CD4-positive, alpha-beta T cell (primary cell): ENCODE data around the gene TICRR. TPM values are rescaled to one million over a fixed set of nuclear protein-coding genes. Genes with fewer than 3 reads are reported as not detected.

Experiments
- ATAC-seq: fragments of 200-7000 bp; cut with Tn5 transposase; one replicate; pipeline ENCODE4 v1.10.0; 2022; ENCODE audit warnings: mild to moderate bottlenecking; ENCODE audit not compliant: poor library complexity
- CTCF ChIA-PET: fragments of 350-600 bp; sonication (Branson Sonifier 250); formaldehyde crosslinking; loops from one replicate; lab custom pipeline; 2021; ENCODE audit warnings: antibody characterized with exemption, inconsistent platforms; lab: Charles Lee
- POLR2A ChIA-PET: fragments of 350-600 bp; sonication (Branson Sonifier 250); formaldehyde crosslinking; loops from one replicate; lab custom pipeline; 2021; ENCODE audit warnings: antibody characterized with exemption, inconsistent platforms; lab: Charles Lee
- DNase-seq, 14 experiments: peaks; one replicate each; pipeline ENCODE4 v3.0.0-alpha.2; 2013 to 2020; ENCODE audit warnings: mixed read lengths in 2 of 14
- H3K27ac ChIP-seq, 2 donors: one replicate each; pipeline versions ENCODE4 v1.5.1 to v1.7.0; 2013; ENCODE audit warnings: low read length in 2 of 2, low read depth in 1 of 2, mild to moderate bottlenecking in 1 of 2
- H3K27me3 ChIP-seq, 2 experiments: 1 replicate in 1 of 2; 2 replicates in 1 of 2; pipeline versions ENCODE4 v1.6.1 to v1.7.0; 2013; ENCODE audit warnings: low read length in 2 of 2, control low read depth in 1 of 2, mild to moderate bottlenecking in 1 of 2, moderate library complexity in 1 of 2; ENCODE audit not compliant: insufficient read depth in 2 of 2, control insufficient read depth in 1 of 2
- H3K36me3 ChIP-seq: one replicate; pipeline ENCODE4 v1.6.1; 2013; ENCODE audit warnings: low read length, control low read depth; ENCODE audit not compliant: insufficient read depth
- H3K4me1 ChIP-seq: one replicate; pipeline ENCODE4 v1.6.1; 2013; ENCODE audit warnings: low read length, control low read depth; ENCODE audit not compliant: insufficient read depth
- H3K4me3 ChIP-seq: one replicate; pipeline ENCODE4 v1.5.1; 2013; ENCODE audit warnings: mild to moderate bottlenecking, low read length, moderate library complexity
- H3K9me3 ChIP-seq, 2 experiments: 1 replicate in 1 of 2; 2 replicates in 1 of 2; pipeline versions ENCODE4 v1.6.1 to v1.7.0; 2013; ENCODE audit warnings: low read length in 2 of 2, mild to moderate bottlenecking in 2 of 2, control low read depth in 1 of 2, moderate library complexity in 1 of 2; ENCODE audit not compliant: control insufficient read depth in 1 of 2, insufficient read depth in 1 of 2
- H3K27ac Mint-ChIP-seq: one replicate; pipeline ENCODE4 v1.8.0; 2020; ENCODE audit warnings: mixed read lengths
- H3K27me3 Mint-ChIP-seq: one replicate; pipeline ENCODE4 v1.8.0; 2021; ENCODE audit warnings: mixed read lengths
- H3K36me3 Mint-ChIP-seq: one replicate; pipeline ENCODE4 v1.8.0; 2021; ENCODE audit warnings: low read depth, mixed read lengths
- H3K4me1 Mint-ChIP-seq: one replicate; pipeline ENCODE4 v1.8.0; 2021; ENCODE audit warnings: low read depth, mixed read lengths
- H3K4me3 Mint-ChIP-seq: one replicate; pipeline ENCODE4 v1.8.0; 2020; ENCODE audit warnings: mild to moderate bottlenecking, mixed read lengths
- H3K9me3 Mint-ChIP-seq: one replicate; pipeline ENCODE4 v1.8.0; 2020; ENCODE audit warnings: mixed read lengths
- intact Hi-C, 2 experiments: fragments of 100-400 bp; cut with DNase I in 1 of 2; cut with micrococcal nuclease in 1 of 2; formaldehyde crosslinking; loops; one replicate each; pipeline versions ENCODE4 v1.15.1 to v1.9.0; 2023 to 2025; cut with DNase I, micrococcal nuclease
- total RNA-seq, 174 experiments: library from RNA in 2 of 174; stranded (reverse) in 2 of 174; gene quantifications; one replicate each; pipeline ENCODE4 v1.2.3 and lab custom pipeline; 2021 to 2026
- TF ChIP-seq, protein P1 (sequence below): fragments of 200-600 bp; IDR thresholded peaks from one replicate; pipeline ENCODE4 v1.8.0; 2022; ENCODE audit warnings: antibody characterized with exemption, mild to moderate bottlenecking

The TICRR gene
- total RNA-seq, 2 experiments from 2014 or later, result 0.05 to 0.06 TPM

DNA sequence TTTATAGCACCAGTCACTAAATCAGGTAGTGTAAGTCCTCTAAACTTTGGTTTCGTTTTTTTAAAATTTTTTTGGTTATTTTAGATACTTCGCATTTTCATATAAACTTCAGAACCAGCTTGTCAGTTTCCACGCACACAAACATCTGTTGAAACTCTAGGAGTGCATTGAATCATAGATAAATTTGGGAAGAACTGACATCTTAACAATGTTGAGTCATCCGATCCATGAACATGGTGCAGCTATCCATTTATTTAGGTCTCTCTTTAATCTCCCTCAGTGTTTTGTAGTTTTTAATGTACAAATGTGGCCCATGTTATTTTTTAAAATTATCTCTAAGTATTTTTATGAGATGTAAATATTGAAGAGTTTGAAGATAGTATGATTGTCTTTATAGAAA lies 17.7 kb downstream of the TICRR start:
- no peaks in the 10 kb centered on the region for H3K27me3 Mint-ChIP-seq
- Histone ChIP-seq H3K4me1 (peaks cover 2% of the 10 kb centered on the region), H3K36me3 (no peaks in the 10 kb centered on the region), H3K4me3 (no peak overlapping the region), H3K9me3 (no peaks in the 10 kb centered on the region), H3K27me3 (no peaks in the 10 kb centered on the region), H3K27ac (no peak overlapping the region)
- no peak overlapping the region for H3K27ac Mint-ChIP-seq
- DNase-seq, result no peak
- intact Hi-C loops, result no loop called here
- no peak for ATAC-seq
- no peaks in the 10 kb centered on the region for H3K36me3 Mint-ChIP-seq
- no peaks in the 10 kb centered on the region for H3K9me3 Mint-ChIP-seq
- TF ChIP-seq, protein P1, sequence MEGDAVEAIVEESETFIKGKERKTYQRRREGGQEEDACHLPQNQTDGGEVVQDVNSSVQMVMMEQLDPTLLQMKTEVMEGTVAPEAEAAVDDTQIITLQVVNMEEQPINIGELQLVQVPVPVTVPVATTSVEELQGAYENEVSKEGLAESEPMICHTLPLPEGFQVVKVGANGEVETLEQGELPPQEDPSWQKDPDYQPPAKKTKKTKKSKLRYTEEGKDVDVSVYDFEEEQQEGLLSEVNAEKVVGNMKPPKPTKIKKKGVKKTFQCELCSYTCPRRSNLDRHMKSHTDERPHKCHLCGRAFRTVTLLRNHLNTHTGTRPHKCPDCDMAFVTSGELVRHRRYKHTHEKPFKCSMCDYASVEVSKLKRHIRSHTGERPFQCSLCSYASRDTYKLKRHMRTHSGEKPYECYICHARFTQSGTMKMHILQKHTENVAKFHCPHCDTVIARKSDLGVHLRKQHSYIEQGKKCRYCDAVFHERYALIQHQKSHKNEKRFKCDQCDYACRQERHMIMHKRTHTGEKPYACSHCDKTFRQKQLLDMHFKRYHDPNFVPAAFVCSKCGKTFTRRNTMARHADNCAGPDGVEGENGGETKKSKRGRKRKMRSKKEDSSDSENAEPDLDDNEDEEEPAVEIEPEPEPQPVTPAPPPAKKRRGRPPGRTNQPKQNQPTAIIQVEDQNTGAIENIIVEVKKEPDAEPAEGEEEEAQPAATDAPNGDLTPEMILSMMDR, result no peak
- H3K4me1 Mint-ChIP-seq, result no peaks in the 10 kb centered on the region
- ChIA-PET POLR2A (no interaction called here), CTCF (interaction anchor here (1.5 kb wide), 1 partner anchor 9 kb away, joined by 4 read pairs; no protein-coding TSS in a partner anchor)
- H3K4me3 Mint-ChIP-seq, result no peak overlapping the region

DNA sequence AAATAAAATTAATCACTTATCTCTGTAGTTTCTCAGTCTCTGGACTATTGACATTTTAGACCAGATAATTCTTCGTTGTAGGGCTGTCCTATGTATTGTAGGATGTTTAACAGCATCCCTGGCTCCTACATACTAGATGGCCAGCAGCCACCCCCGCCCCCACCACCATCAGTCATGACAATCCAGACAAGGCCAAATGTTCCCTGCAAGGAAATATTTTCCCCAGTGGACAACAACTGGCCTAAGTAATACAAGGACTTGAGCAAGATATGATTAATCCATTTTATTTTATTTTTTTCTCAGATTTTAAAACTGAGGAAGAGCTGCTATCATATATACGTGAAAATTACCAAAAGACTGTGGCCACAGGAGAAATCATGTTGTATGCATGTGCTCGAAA lies 23.8 kb downstream of the TICRR start:
- intact Hi-C loops, result no loop called here
- Histone ChIP-seq H3K9me3 (no peaks in the 10 kb centered on the region), H3K36me3 (no peaks in the 10 kb centered on the region), H3K4me1 (no peaks in the 10 kb centered on the region), H3K27me3 (no peaks in the 10 kb centered on the region), H3K27ac (no peak overlapping the region), H3K4me3 (no peak overlapping the region)
- Mint-ChIP-seq H3K27ac (no peak overlapping the region), H3K36me3 (no peaks in the 10 kb centered on the region), H3K9me3 (no peaks in the 10 kb centered on the region), H3K27me3 (no peaks in the 10 kb centered on the region), H3K4me1 (no peaks in the 10 kb centered on the region), H3K4me3 (no peak overlapping the region)
- ChIA-PET POLR2A (no interaction called here), CTCF (no interaction called here)
- TF ChIP-seq, protein P1, result no peak
- ATAC-seq (no peak), DNase-seq (no peak)

DNA sequence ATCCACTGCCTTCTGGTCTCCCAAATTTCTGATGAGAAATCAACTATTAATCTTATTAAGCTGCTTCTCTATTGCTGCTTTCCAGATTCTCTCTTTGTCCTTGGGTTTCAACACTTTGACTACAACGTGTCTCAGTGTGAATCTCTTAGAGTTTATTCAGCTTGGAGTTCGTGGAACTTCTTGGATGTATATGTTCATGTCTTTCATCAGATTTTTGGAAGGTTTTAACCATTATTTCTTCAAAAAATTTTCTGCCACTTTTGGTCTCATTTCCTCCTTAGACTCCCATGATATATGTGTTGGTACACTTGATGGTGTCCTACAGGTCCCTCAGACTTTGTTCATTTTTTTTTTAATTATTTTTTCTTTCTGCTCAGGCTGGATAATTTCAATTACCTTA lies 36.0 kb downstream of the TICRR start:
- TF ChIP-seq, protein P1, result no peak
- Mint-ChIP-seq H3K36me3 (peaks cover 11% of the 10 kb centered on the region), H3K4me1 (no peaks in the 10 kb centered on the region), H3K27ac (no peak overlapping the region), H3K4me3 (no peak overlapping the region), H3K9me3 (peaks cover 13% of the 10 kb centered on the region), H3K27me3 (no peaks in the 10 kb centered on the region)
- no peak overlapping the region for H3K27ac ChIP-seq
- no peak overlapping the region for H3K4me3 ChIP-seq
- peaks cover 14 to 20% of the 10 kb centered on the region in 2 experiments for H3K9me3 ChIP-seq
- intact Hi-C loops, result no loop called here
- CTCF ChIA-PET, result no interaction called here
- no peaks in the 10 kb centered on the region for H3K4me1 ChIP-seq
- no peaks in the 10 kb centered on the region for H3K36me3 ChIP-seq
- POLR2A ChIA-PET, result no interaction called here
- no peak for DNase-seq
- ATAC-seq, result no peak
- H3K27me3 ChIP-seq, result no peaks in the 10 kb centered on the region
